GM12878 (cell line): ENCODE data around the gene SEC24C. TPM values are rescaled to one million over a fixed set of nuclear protein-coding genes. Genes with fewer than 3 reads are reported as not detected.
A peak's percentile ranks its signal among the peaks of the same experiment; 100 is the strongest.

Experiments used
- BACH1 ChIP-seq: fragments of 450-650 bp; IDR thresholded peaks from 2 replicates; pipeline ENCODE4 v1.6.1; 2017; ENCODE audit warnings: mild to moderate bottlenecking, borderline replicate concordance
- CBFB ChIP-seq: IDR thresholded peaks from 2 replicates; pipeline ENCODE4 v1.6.1; 2016; ENCODE audit warnings: antibody characterized with exemption, low read depth
- CEBPB ChIP-seq, 2 experiments: fragments of 150-350 bp in 1 of 2; IDR thresholded peaks; 2 replicates each; pipeline ENCODE4 v1.6.1; 2012 to 2014; ENCODE audit warnings: low read depth in 2 of 2, low read length in 2 of 2, borderline replicate concordance in 1 of 2, inconsistent platforms in 1 of 2
- CHD2 ChIP-seq: IDR thresholded peaks from 2 replicates; pipeline ENCODE4 v1.6.1; 2011; ENCODE audit warnings: low read depth, low read length, improper control_type of control experiment, borderline replicate concordance
- CREB1 ChIP-seq: IDR thresholded peaks from 2 replicates; pipeline ENCODE4 v1.6.1; 2012; ENCODE audit warnings: low read depth, mild to moderate bottlenecking, inconsistent platforms
- CREM ChIP-seq: IDR thresholded peaks from 2 replicates; pipeline ENCODE4 v1.6.1; 2014; ENCODE audit warnings: antibody characterized with exemption, low read depth
- EED ChIP-seq: sonication (generic); IDR thresholded peaks from 2 replicates; pipeline ENCODE4 v1.6.1; 2016; ENCODE audit warnings: antibody characterized with exemption, low read depth
- ELK1 ChIP-seq: IDR thresholded peaks from 2 replicates; pipeline ENCODE4 v1.6.1; 2012; ENCODE audit warnings: low read depth, low read length, improper control_type of control experiment
- FOXK2 ChIP-seq: fragments of 450-650 bp; IDR thresholded peaks from 2 replicates; pipeline ENCODE4 v1.6.1; 2017; ENCODE audit warnings: mild to moderate bottlenecking, moderate library complexity
- FOXM1 ChIP-seq: IDR thresholded peaks from 2 replicates; pipeline ENCODE4 v1.6.1; 2012; ENCODE audit warnings: low read depth, mild to moderate bottlenecking, inconsistent platforms, low read length, moderate library complexity
- GABPA ChIP-seq: IDR thresholded peaks from 2 replicates; pipeline ENCODE4 v1.6.1; 2014; ENCODE audit warnings: antibody characterized with exemption, low read depth, mild to moderate bottlenecking, inconsistent platforms
- IKZF1 ChIP-seq: fragments of 450-650 bp; conservative IDR thresholded peaks from 2 replicates; pipeline ENCODE4 v1.6.1; 2017; ENCODE audit warnings: antibody characterized with exemption, mild to moderate bottlenecking
- IKZF2 ChIP-seq, 2 experiments: fragments of 450-650 bp; IDR thresholded peaks; 2 replicates each; pipeline ENCODE4 v1.6.1; 2017; ENCODE audit warnings: mild to moderate bottlenecking in 2 of 2, moderate library complexity in 2 of 2
- MEF2B ChIP-seq: fragments of 450-650 bp; IDR thresholded peaks from 2 replicates; pipeline ENCODE4 v1.6.1; 2018; ENCODE audit warnings: mild to moderate bottlenecking, moderate library complexity; ENCODE audit not compliant: partially characterized antibody, poor library complexity, severe bottlenecking
- MTA2 ChIP-seq: fragments of 450-650 bp; IDR thresholded peaks from 2 replicates; pipeline ENCODE4 v1.6.1; 2016; ENCODE audit warnings: low read depth, mild to moderate bottlenecking, moderate library complexity
- NFYB ChIP-seq: IDR thresholded peaks from 2 replicates; pipeline ENCODE4 v1.6.1; 2011; ENCODE audit warnings: low read depth, mild to moderate bottlenecking, low read length, improper control_type of control experiment, moderate library complexity; ENCODE audit not compliant: insufficient read depth
- RFX5 ChIP-seq: IDR thresholded peaks from 2 replicates; pipeline ENCODE4 v1.6.1; 2011; ENCODE audit warnings: low read depth, low read length, improper control_type of control experiment
- RUNX3 ChIP-seq: IDR thresholded peaks from 2 replicates; pipeline ENCODE4 v1.6.1; 2012; ENCODE audit warnings: low read length, inconsistent platforms
- SPI1 ChIP-seq: IDR thresholded peaks from 2 replicates; pipeline ENCODE4 v1.6.1; 2011; ENCODE audit warnings: low read depth, mild to moderate bottlenecking, low read length, moderate library complexity, borderline replicate concordance; ENCODE audit not compliant: insufficient read depth
- SREBF1 ChIP-seq: IDR thresholded peaks from 2 replicates; pipeline ENCODE4 v1.6.1; 2012; ENCODE audit warnings: mild to moderate bottlenecking, low read length
- SREBF2 ChIP-seq: IDR thresholded peaks from 2 replicates; pipeline ENCODE4 v1.6.1; 2012; ENCODE audit warnings: mild to moderate bottlenecking, low read length
- STAT1 ChIP-seq: fragments of 450-650 bp; conservative IDR thresholded peaks from 2 replicates; pipeline ENCODE4 v1.6.1; 2014; ENCODE audit warnings: antibody characterized with exemption, mild to moderate bottlenecking
- TAF1 ChIP-seq: IDR thresholded peaks from 2 replicates; pipeline ENCODE4 v1.6.1; 2011; ENCODE audit warnings: mild to moderate bottlenecking, low read depth, low read length, borderline replicate concordance
- TARDBP ChIP-seq: IDR thresholded peaks from 2 replicates; pipeline ENCODE4 v1.6.1; 2016; ENCODE audit warnings: borderline replicate concordance
- TBL1XR1 ChIP-seq: IDR thresholded peaks from 2 replicates; pipeline ENCODE4 v1.6.1; 2012; ENCODE audit warnings: low read depth, low read length, improper control_type of control experiment
- TCF3 ChIP-seq: IDR thresholded peaks from 2 replicates; pipeline ENCODE4 v1.6.1; 2012; ENCODE audit warnings: low read depth, mild to moderate bottlenecking, low read length, borderline replicate concordance; ENCODE audit not compliant: insufficient read depth
- TCF7 ChIP-seq: IDR thresholded peaks from 2 replicates; pipeline ENCODE4 v1.6.1; 2014; ENCODE audit warnings: antibody characterized with exemption, borderline replicate concordance
- ZBED1 ChIP-seq: IDR thresholded peaks from 2 replicates; pipeline ENCODE4 v1.6.1; 2016; ENCODE audit warnings: borderline replicate concordance
- ZZZ3 ChIP-seq: IDR thresholded peaks from 2 replicates; pipeline ENCODE4 v1.6.1; 2011; ENCODE audit warnings: low read depth; ENCODE audit not compliant: control insufficient read depth, insufficient read length
- polyA plus RNA-seq, 11 experiments: library from polyadenylated mRNA; depleted of rRNA in 4 of 11; unstranded in 6 of 11; stranded (reverse) in 5 of 11; fragments of >200 nt; fragmentation: Nextera tagmentation in 4 of 11; fragmentation: Illumina TruSeq in 1 of 11; extraction: Ambion mirVana in 4 of 11; extraction: Trizol in 1 of 11; gene quantifications; 1 replicate in 1 of 11; 2 replicates in 10 of 11; pipeline versions ENCODE4 v1.2.1 to v1.2.3, GENCODE V29; 2011 to 2016; ENCODE audit warnings: inconsistent platforms in 2 of 11, missing spikeins in 2 of 11, low read depth in 1 of 11
- total RNA-seq, 4 experiments: library from RNA; depleted of rRNA in 3 of 4; stranded (reverse); fragments of >200 nt in 3 of 4; fragmentation: Illumina TruSeq in 1 of 4; extraction: Trizol in 1 of 4; gene quantifications; 2 replicates each; pipeline versions ENCODE4 v1.2.1 to v1.2.3, GENCODE V29; 2013 to 2021
- TF ChIP-seq, protein P1 (sequence below): IDR thresholded peaks from 2 replicates; pipeline ENCODE4 v1.6.1; 2011; ENCODE audit warnings: mild to moderate bottlenecking, low read depth, low read length, moderate library complexity; ENCODE audit not compliant: insufficient replicate concordance
- TF ChIP-seq, protein P2 (sequence below): fragments of 450-650 bp; IDR thresholded peaks from 2 replicates; pipeline ENCODE4 v1.6.1; 2016; ENCODE audit warnings: mild to moderate bottlenecking

Gene SEC24C
- total and polyA plus RNA-seq, 10 of the 15 experiments (the other 5 are each of a cell fraction or from before 2014, with no cell fraction given), result 12.7 to 117 (median 73.8) TPM

DNA sequence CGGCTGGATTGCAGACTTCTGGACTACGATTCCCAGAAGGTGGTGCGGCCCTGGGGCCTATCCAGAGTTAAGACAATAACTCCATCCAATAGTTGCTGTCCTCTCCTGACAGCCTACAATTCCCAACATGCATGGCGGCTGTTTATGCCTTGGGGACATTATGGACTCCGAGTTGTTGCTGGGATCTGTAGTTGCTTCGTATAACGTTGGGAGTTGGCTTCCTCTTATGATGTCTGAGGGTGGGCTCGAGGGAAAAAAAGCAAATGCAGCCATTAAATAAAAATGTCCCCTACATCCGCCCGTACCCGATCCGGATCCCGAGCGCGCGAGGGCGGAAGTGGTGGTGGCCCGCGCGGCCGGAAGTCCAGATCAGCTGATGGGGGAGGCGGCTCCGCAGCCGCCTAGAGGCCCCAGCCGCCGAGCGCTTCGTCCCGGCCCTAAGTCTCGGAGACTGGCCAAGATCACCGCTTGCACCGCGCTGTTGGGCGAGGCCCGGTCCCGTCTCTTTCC lies 41.1 kb downstream of the SEC24C start, which contains the start of gene ZSWIM8 (continued):
- TF ChIP-seq TCF7 (no peak), TCF3 (peak; percentile 44; the same call in 1 of the 2 replicates), TARDBP (peak; percentile 44; the same call in 1 of the 2 replicates), GABPA (peak; percentile 94), BACH1 (peak; percentile 86), ZZZ3 (no peak), SPI1 (peak; percentile 57), CEBPB (IDR thresholded peaks at IDR 0.05; ENCODE audit: borderline replicate concordance in 1 of 2, low read depth in 2 of 2, low read length in 2 of 2) (no peak), NFYB (peak; percentile 90), FOXK2 (peak; percentile 88), IKZF2 (IDR thresholded peaks at IDR 0.05) (peak in 1 of 2 experiments; percentile 11; a peak in 1 of 4 replicates), CREM (peak; percentile 77), CREB1 (peak; percentile 67; the same call in 1 of the 2 replicates), CHD2 (peak; percentile 64; the same call in 1 of the 2 replicates), EED (no peak), RFX5 (peak; percentile 44; the same call in 1 of the 2 replicates), IKZF1 (peak; percentile 96), TBL1XR1 (no peak), ELK1 (peak; percentile 82), MTA2 (0 out of 2 replicates have a peak, but pooled peaks have one; percentile 26), FOXM1 (0 out of 2 replicates have a peak, but pooled peaks have one; percentile 11), STAT1 (no peak), RUNX3 (peak; percentile 68; the same call in 1 of the 2 replicates), SREBF2 (peak; percentile 39; the same call in 1 of the 2 replicates), CBFB (peak; percentile 55; the same call in 1 of the 2 replicates), TAF1 (peak; percentile 60; the same call in 1 of the 2 replicates), ZBED1 (no peak), MEF2B (peak; percentile 76), SREBF1 (peak; percentile 47; the same call in 1 of the 2 replicates)
- TF ChIP-seq, protein P1, sequence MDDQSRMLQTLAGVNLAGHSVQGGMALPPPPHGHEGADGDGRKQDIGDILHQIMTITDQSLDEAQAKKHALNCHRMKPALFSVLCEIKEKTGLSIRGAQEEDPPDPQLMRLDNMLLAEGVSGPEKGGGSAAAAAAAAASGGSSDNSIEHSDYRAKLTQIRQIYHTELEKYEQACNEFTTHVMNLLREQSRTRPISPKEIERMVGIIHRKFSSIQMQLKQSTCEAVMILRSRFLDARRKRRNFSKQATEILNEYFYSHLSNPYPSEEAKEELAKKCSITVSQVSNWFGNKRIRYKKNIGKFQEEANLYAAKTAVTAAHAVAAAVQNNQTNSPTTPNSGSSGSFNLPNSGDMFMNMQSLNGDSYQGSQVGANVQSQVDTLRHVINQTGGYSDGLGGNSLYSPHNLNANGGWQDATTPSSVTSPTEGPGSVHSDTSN, result peak; percentile 62
- TF ChIP-seq, protein P2, sequence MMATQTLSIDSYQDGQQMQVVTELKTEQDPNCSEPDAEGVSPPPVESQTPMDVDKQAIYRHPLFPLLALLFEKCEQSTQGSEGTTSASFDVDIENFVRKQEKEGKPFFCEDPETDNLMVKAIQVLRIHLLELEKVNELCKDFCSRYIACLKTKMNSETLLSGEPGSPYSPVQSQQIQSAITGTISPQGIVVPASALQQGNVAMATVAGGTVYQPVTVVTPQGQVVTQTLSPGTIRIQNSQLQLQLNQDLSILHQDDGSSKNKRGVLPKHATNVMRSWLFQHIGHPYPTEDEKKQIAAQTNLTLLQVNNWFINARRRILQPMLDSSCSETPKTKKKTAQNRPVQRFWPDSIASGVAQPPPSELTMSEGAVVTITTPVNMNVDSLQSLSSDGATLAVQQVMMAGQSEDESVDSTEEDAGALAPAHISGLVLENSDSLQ, result peak; percentile 59; the same call in 1 of the 2 replicates
